HTERT RPE-1 (cell line): ENCODE results near the gene RAB6A.
"Not testable (repeated sequence)": the region's sequence is repeated elsewhere in the genome, so short reads cannot be mapped to it uniquely, and the experiment has no call there.

Experiments
- in situ Hi-C: fragments of 300-500 bp; cut with MboI; formaldehyde crosslinking; loops from 4 replicates; pipeline ENCODE4 v1.14.3; 2020; ENCODE audit warnings: low sequenced_read_pairs

RAB6A gene

DNA sequence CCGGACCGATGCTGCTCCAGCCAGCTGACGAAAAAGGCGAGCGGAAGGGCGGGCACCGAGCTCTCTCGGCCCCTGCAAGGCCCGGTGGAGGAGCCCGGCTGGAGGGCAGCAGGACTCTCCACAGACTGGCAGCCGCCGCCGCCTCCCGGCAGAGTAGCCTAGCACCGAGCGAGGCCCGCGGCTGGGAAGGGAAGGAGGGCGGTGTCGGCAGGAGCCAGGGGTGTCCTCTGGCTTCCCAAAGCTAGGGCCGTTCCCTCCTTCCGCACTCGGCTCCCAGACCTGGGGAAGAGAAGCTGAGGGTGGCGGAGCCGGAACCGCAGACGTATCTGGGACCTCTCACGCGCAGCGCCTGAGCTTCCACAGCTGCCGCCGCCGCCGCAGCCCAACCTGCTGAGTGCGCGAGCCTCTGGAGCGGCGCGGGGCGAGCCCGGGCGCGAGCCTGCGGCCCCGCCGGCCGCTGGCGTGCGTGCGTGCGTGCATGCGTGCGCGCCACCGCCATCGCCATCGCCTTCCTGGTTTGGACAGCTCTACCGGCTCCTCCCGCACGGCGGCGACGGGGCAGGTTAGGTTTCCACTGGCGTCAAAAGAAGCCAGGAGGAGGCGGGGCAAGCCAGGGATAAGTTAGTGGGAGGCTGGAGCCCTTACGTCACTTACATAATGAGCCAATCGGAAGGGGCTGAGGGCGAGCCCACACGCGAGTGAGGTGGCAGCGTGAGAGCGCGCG lies at the start of gene RAB6A:
RAB6A (minus strand) TSS at position 396 of the 724 bp plus-strand sequence. CDS start 439 bp downstream, outside the sequence.
- in situ Hi-C loops: no loop called here

DNA sequence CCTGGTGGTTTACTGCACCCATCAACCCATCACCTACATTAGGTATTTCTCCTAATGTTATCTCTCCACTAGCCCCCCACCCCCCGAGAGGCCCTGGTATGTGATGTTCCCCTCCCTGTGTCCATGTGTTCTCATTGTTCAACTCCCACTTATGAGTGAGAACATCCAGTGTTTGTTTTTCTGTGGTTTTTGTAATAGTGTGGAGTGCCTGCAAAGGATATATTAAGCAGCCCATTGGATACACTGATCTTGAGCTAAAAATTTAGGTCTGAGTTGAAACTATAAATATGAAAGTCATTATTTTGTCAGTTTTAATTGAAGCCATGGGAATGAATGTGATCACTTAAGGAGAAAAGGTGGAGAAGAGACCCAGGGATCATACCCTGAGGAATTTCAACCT lies 49.8 kb upstream of the RAB6A start:
- in situ Hi-C loops: no loop called here

GRCh38 chr11:73808052-73808451 lies 47.2 kb upstream of the RAB6A start:
- in situ Hi-C loops: no loop called here

- in situ Hi-C loops: no loop called here
Observed at GRCh38 chr11:73804712-73805111, 43.8 kb upstream of the RAB6A start.

DNA sequence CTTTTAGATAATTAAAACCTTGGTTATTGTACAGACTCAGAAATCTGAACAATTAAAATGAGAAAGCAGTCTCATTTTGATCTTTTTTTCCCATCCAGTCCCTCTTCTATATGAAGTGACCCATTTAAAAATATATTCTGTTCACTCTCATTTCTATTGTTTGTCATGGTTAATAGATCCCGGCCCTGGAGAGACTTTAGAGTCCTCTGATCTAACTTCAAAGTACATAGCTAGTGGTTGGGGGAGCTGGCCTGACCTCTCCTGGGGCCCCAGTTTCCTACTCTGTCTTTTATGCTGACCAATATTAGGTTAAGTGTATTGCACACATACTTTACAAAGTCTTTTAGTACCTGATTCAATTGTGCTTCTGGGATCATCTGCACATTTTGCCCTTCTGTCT lies 40.3 kb upstream of the RAB6A start:
- in situ Hi-C loops: no loop called here

DNA sequence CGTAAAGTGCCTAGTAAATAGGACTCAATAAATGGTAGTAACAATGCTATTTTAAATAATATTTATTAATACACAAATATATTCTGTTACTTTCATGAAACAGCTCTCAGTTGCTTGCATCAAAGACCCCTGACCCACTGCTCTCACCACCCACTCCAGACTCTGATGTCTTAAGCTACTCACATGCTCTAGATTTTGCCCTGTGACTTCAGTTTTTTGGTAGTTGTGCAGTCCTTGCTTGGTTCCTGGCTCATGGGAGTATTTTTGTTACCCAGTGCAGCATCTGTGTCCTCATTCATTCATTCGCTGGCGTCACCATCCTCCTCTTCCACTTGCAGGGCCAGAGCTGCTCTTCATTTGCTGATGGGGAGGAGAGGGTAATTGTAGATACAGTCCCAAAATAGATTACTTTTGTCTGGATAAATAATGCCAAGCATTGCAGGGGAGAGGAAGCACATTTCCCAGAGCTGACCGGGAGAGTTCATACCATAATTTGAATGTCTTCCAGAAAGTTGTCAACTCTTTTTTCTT lies 39.5 kb upstream of the RAB6A start:
- in situ Hi-C loops: no loop called here

- in situ Hi-C loops: no loop called here
Observed at GRCh38 chr11:73797457-73797856, 36.6 kb upstream of the RAB6A start.

GRCh38 chr11:73795925-73796632 lies 35.2 kb upstream of the RAB6A start:
- in situ Hi-C loops: no loop called here

GRCh38 chr11:73792584-73792983 lies 31.7 kb upstream of the RAB6A start:
- in situ Hi-C loops: no loop called here

GRCh38 chr11:73789279-73789670 lies 28.4 kb upstream of the RAB6A start:
- in situ Hi-C loops: no loop called here

GRCh38 chr11:73787643-73788558 lies 27.0 kb upstream of the RAB6A start, which contains the start of gene MRPL48:
Gene MRPL48 (plus strand): TSS chr11:73787874. CDS start chr11:73787972, 98 bp downstream.
- in situ Hi-C loops: no loop called here

- in situ Hi-C loops: no loop called here
Observed at GRCh38 chr11:73787051-73787642, 26.3 kb upstream of the RAB6A start.

DNA sequence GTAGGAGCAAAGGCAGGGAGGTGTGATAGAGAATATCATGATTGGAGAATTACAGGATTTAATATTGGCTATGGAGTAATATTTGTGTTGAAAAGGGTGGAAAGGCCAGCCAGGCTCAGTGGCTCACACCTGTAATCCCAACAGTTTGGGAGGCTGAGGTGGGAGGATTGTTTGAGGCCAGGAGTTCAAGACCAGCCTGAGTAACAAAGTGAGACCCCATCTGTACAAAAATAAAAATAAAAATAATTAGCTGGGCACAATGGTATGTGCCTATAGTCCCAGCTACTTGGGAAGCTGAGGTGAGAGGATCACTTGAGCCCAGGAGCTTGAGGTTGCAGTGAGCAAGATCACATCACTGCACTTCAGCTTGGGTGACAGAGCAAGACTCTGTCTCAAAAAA lies 24.6 kb upstream of the RAB6A start:
- in situ Hi-C loops: not testable (repeated sequence)

DNA sequence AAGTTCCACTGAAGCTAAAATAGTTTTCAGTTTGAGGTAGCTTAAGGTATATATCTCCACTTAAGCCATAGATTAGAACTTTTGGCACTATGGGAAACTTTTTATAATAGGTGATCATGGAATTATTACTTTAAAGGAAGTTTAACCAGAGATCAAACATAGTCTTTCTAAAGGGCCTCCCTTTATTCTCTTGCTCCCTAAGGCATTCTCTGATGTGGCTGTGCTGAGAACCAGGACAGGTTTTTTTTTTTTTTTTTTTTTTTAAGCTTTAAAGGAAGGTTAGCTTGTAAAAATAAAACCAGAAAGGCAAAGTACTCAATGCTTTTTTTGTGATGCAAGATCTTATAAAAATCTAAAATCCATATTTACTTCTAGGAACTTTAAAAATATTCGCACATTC lies 23.9 kb upstream of the RAB6A start:
- in situ Hi-C loops: no loop called here

DNA sequence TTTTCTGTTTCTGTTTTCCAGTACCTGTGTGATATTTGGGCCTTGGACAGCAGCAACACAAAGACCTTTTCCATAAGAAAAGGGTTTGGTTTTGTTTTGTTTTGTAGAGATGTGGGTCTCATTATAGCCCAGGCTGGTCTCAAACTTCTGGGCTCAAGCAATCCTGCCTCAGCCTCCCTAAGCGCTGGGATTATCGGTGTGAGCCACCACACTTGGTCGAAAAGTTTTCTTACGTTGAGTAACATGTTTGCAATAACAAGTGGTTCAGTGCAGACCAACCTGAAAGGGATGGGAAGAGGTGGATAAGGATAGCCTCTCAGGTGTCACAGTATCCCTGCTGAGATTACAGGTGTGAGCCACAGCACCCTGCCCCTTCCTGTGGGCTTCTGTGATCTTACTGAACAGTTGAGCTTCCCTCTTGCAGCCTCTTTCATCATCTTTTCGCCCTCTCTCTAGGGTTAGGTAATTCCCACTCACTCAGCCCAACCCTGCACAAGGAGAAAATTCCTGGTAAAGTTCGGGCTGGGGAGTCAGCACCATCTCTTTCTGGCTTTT lies 23.3 kb upstream of the RAB6A start:
- in situ Hi-C loops: no loop called here

DNA sequence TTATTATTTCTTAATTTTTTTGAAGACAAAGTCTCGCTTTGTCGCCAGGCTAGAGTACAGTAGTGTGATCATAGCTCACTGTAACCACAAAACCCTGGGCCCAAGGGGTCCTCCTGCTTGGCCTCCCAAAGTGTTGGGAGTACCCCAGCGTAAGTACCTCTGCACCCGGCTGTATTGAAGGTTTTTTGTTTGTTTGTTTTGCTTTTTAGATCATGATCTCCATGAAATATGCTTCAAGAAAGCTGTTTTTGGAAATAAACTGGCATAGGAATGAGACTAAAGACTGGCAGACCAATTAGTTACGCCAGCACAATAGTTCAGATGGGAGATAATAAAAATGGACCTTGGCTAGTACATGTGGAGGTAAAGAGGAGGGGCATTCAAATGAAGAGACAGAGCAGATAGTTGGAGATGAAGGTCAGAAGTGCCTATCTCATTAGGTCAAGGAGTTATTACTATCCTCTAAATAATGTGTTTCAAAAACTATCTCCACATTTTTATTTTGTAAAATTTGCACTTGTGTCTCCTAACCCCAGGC lies 22.7 kb upstream of the RAB6A start:
- in situ Hi-C loops: no loop called here

DNA sequence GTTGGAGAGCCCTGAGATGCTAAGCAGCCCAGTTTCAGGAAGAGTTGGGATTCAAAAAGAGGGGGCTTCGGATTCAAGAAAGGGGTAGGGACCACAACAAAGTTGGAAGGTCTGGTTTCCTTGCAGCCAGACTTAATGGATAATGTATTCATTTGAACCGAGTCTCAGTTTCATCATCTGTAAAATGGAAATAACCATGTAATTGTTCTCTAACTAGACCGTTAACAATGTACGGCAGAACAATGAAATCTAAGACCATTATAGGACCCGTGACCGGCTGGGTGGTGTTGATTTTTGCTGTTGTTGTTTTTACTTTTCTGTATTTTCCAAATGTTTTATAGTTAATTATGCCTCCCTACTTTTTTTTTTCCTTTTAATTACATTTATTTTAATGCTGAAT lies 20.4 kb upstream of the RAB6A start:
- in situ Hi-C loops: no loop called here

- in situ Hi-C loops: no loop called here
Observed at GRCh38 chr11:73779084-73779902, 18.4 kb upstream of the RAB6A start.

DNA sequence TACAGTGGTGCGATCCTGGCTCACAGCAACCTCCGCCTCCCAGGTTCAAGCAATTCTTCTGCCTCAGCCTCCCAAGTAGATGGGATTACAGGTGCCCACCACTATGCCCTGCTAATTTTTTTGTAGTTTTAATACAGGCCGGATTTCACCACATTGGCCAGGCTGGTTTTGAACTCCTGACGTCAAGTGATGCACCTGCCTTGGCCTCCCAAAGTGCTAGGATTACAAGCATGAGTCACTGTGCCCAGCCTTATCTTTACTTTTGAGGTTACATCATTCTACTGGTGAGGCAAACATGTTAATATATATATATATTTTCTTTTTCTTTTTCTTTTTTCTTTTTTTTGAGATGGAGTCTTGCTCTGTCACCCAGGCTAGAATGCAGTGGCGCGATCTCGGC lies 9.9 kb upstream of the RAB6A start:
- in situ Hi-C loops: not testable (repeated sequence)
